Neuronal stem cell (in vitro differentiated cells): Measurements from ENCODE around the gene ARFGAP1.

Experiments
- DNase-seq: peaks from one replicate; pipeline ENCODE4 v3.0.0-alpha.2; 2013; ENCODE audit warnings: low spot score
- H2AFZ ChIP-seq: one replicate; pipeline ENCODE4 v1.6.1; 2013; ENCODE audit warnings: mild to moderate bottlenecking, low read length, inconsistent platforms
- H2AK5ac ChIP-seq: 2 replicates; pipeline ENCODE4 v1.6.1; 2013; ENCODE audit warnings: low read depth, mild to moderate bottlenecking, inconsistent platforms, low read length, moderate library complexity, mixed read lengths
- H2BK120ac ChIP-seq: 2 replicates; pipeline ENCODE4 v1.6.1; 2013; ENCODE audit warnings: low read depth, mild to moderate bottlenecking, inconsistent platforms, low read length, moderate library complexity, mixed read lengths
- H2BK12ac ChIP-seq: one replicate; pipeline ENCODE4 v1.6.1; 2013; ENCODE audit warnings: low read length, inconsistent platforms
- H2BK15ac ChIP-seq: 2 replicates; pipeline ENCODE4 v1.6.1; 2013; ENCODE audit warnings: mild to moderate bottlenecking, low read length, inconsistent platforms, mixed read lengths
- H2BK5ac ChIP-seq: one replicate; pipeline ENCODE4 v1.6.1; 2013; ENCODE audit warnings: inconsistent platforms, mild to moderate bottlenecking, low read length, moderate library complexity
- H3K14ac ChIP-seq: one replicate; pipeline ENCODE4 v1.6.1; 2013; ENCODE audit warnings: low read length, inconsistent platforms
- H3K18ac ChIP-seq: 2 replicates; pipeline ENCODE4 v1.6.1; 2013; ENCODE audit warnings: low read length, inconsistent platforms
- H3K23ac ChIP-seq: 2 replicates; pipeline ENCODE4 v1.6.1; 2013; ENCODE audit warnings: low read depth, mild to moderate bottlenecking, mixed read lengths, low read length, inconsistent platforms; ENCODE audit not compliant: poor library complexity
- H3K27ac ChIP-seq: replicated peaks from 3 replicates; pipeline ENCODE4 v1.5.1; 2013; ENCODE audit warnings: low read length, inconsistent platforms
- H3K27me3 ChIP-seq, 3 experiments: 2 replicates each; pipeline ENCODE4 v1.6.1; 2013; ENCODE audit warnings: low read length in 3 of 3, mild to moderate bottlenecking in 2 of 3, inconsistent platforms in 1 of 3, low read depth in 1 of 3, mixed read lengths in 1 of 3, moderate library complexity in 1 of 3; ENCODE audit not compliant: control insufficient read depth in 3 of 3, insufficient read depth in 3 of 3
- H3K36me3 ChIP-seq, 2 donors: replicated peaks in 1 of 2; 2 replicates each; pipeline ENCODE4 v1.6.1; 2013; ENCODE audit warnings: low read length in 2 of 2; ENCODE audit not compliant: control insufficient read depth in 2 of 2, insufficient read depth in 2 of 2
- H3K4ac ChIP-seq: 2 replicates; pipeline ENCODE4 v1.6.1; 2013; ENCODE audit warnings: inconsistent platforms, mild to moderate bottlenecking, low read length, moderate library complexity
- H3K4me1 ChIP-seq, 2 donors: 1 replicate in 1 of 2; 2 replicates in 1 of 2; pipeline ENCODE4 v1.6.1; 2013; ENCODE audit warnings: low read length in 2 of 2, low read depth in 1 of 2; ENCODE audit not compliant: control insufficient read depth in 2 of 2, insufficient read depth in 1 of 2
- H3K4me2 ChIP-seq: one replicate; pipeline ENCODE4 v1.6.1; 2013; ENCODE audit warnings: mild to moderate bottlenecking, low read length, inconsistent platforms; ENCODE audit not compliant: insufficient read depth, poor library complexity, severe bottlenecking
- H3K4me3 ChIP-seq, 2 donors: 2 replicates each; pipeline ENCODE4 v1.5.1; 2013; ENCODE audit warnings: low read length in 2 of 2, mild to moderate bottlenecking in 2 of 2, inconsistent platforms in 1 of 2, moderate library complexity in 1 of 2
- H3K79me1 ChIP-seq: one replicate; pipeline ENCODE4 v1.6.1; 2013; ENCODE audit warnings: low read depth, mild to moderate bottlenecking, inconsistent platforms, low read length, moderate library complexity
- H3K9ac ChIP-seq: one replicate; pipeline ENCODE4 v1.6.1; 2013; ENCODE audit warnings: mild to moderate bottlenecking, low read depth, low read length, inconsistent platforms; ENCODE audit not compliant: poor library complexity
- H3K9me3 ChIP-seq, 2 donors: replicated peaks in 1 of 2; 2 replicates each; pipeline versions ENCODE3 to v1.6.1; 2013; ENCODE audit warnings: low read length in 2 of 2, mild to moderate bottlenecking in 2 of 2, inconsistent platforms in 1 of 2, low read depth in 1 of 2, mixed read lengths in 1 of 2, moderate library complexity in 1 of 2; ENCODE audit not compliant: control insufficient read depth in 2 of 2, insufficient read depth in 1 of 2
- H4K8ac ChIP-seq: one replicate; pipeline ENCODE4 v1.6.1; 2013; ENCODE audit warnings: low read depth, mild to moderate bottlenecking, inconsistent platforms, low read length, moderate library complexity
- H4K91ac ChIP-seq: one replicate; pipeline ENCODE4 v1.6.1; 2013; ENCODE audit warnings: low read length, low read depth, mild to moderate bottlenecking, inconsistent platforms; ENCODE audit not compliant: poor library complexity
- WGBS, 2 donors: extraction: QIAGEN DNeasy Blood & Tissue Kit; methylation state at CpG; one replicate each; pipeline ENCODE4 v1.1.7; 2013; ENCODE audit warnings: missing lambda C conversion rate in 2 of 2, mixed read lengths in 1 of 2; ENCODE audit not compliant: insufficient read length in 2 of 2, insufficient replicate concordance in 1 of 2; ENCODE audit errors: extremely low coverage in 2 of 2; 5-methylcytosine and 5-hydroxymethylcytosine counted together

The ARFGAP1 gene

GRCh38 chr20:63276956-63277355 is 4.3 kb downstream of the ARFGAP1 start:
- Histone ChIP-seq H3K27ac (no peak overlapping the region), H3K79me1 (peaks cover 28% of the 10 kb centered on the region), H2BK120ac (no peak overlapping the region), H3K4me2 (no peak overlapping the region), H3K27me3 (no peaks in the 10 kb centered on the region), H3K9me3 (no peaks in the 10 kb centered on the region), H3K4me1 (peaks cover 4 to 11% of the 10 kb centered on the region in 2 donors), H2AFZ (no peak overlapping the region), H3K9ac (no peak overlapping the region), H4K8ac (no peak overlapping the region), H2BK5ac (peak overlapping the region; percentile 39), H3K14ac (no peak overlapping the region), H3K36me3 (peaks cover 36 to 63% of the 10 kb centered on the region in 2 donors), H2AK5ac (no peak overlapping the region), H3K4ac (no peak overlapping the region), H4K91ac (no peak overlapping the region), H3K23ac (no peak overlapping the region), H3K18ac (no peak overlapping the region), H3K4me3 (no peak overlapping the region), H2BK12ac (no peak overlapping the region), H2BK15ac (no peak overlapping the region)
- no CpG with 5 or more reads among the region's 20 CpGs for WGBS, 2 donors
- no peak for DNase-seq

GRCh38 chr20:63277466-63278272 is 5.1 kb downstream of the ARFGAP1 start:
- DNase-seq, result no peak
- H3K9ac ChIP-seq, result no peak overlapping the region
- H3K18ac ChIP-seq, result no peak overlapping the region
- no peak overlapping the region for H3K14ac ChIP-seq
- H2AK5ac ChIP-seq, result no peak overlapping the region
- H3K36me3 ChIP-seq, result peaks cover 38 to 71% of the 10 kb centered on the region in 2 donors
- H2BK12ac ChIP-seq, result no peak overlapping the region
- H3K4ac ChIP-seq, result no peak overlapping the region
- no peak overlapping the region for H3K27ac ChIP-seq
- H3K23ac ChIP-seq, result no peak overlapping the region
- no peak overlapping the region for H2BK15ac ChIP-seq
- peak overlapping the region; percentile 39 for H2BK5ac ChIP-seq
- no peak overlapping the region for H3K4me3 ChIP-seq
- no peak overlapping the region for H2AFZ ChIP-seq
- no peak overlapping the region for H4K91ac ChIP-seq
- H3K27me3 ChIP-seq, result no peaks in the 10 kb centered on the region
- H3K4me1 ChIP-seq, result peaks cover 4 to 10% of the 10 kb centered on the region in 2 donors
- H3K79me1 ChIP-seq, result peaks cover 28% of the 10 kb centered on the region
- no CpG with 5 or more reads among the region's 30 CpGs for WGBS, 2 donors
- no peak overlapping the region for H4K8ac ChIP-seq
- H3K9me3 ChIP-seq, result no peaks in the 10 kb centered on the region
- H3K4me2 ChIP-seq, result no peak overlapping the region
- no peak overlapping the region for H2BK120ac ChIP-seq

- Histone ChIP-seq H3K4me3 (peak overlapping the region in 1 of 2 donors; percentile 40), H2BK5ac (no peak overlapping the region), H3K18ac (no peak overlapping the region), H3K9ac (no peak overlapping the region), H2AK5ac (no peak overlapping the region), H2BK120ac (no peak overlapping the region), H3K4me2 (no peak overlapping the region), H2BK15ac (no peak overlapping the region), H3K27me3 (no peaks in the 10 kb centered on the region), H4K91ac (no peak overlapping the region), H3K23ac (no peak overlapping the region), H3K79me1 (peaks cover 26% of the 10 kb centered on the region), H2BK12ac (no peak overlapping the region), H3K36me3 (peaks cover 47 to 80% of the 10 kb centered on the region in 2 donors), H2AFZ (no peak overlapping the region), H3K27ac (no peak overlapping the region), H4K8ac (no peak overlapping the region), H3K4me1 (peaks cover 2 to 5% of the 10 kb centered on the region in 2 donors), H3K14ac (no peak overlapping the region), H3K9me3 (no peaks in the 10 kb centered on the region), H3K4ac (no peak overlapping the region)
- no CpG with 5 or more reads among the region's 17 CpGs for WGBS, 2 donors
- no peak for DNase-seq
Observed at GRCh38 chr20:63278661-63279060, 6.0 kb downstream of the ARFGAP1 start.

GRCh38 chr20:63279931-63280330 is 7.3 kb downstream of the ARFGAP1 start:
- H3K27me3 ChIP-seq, result no peaks in the 10 kb centered on the region
- no peak overlapping the region for H4K91ac ChIP-seq
- H2BK15ac ChIP-seq, result no peak overlapping the region
- H3K4ac ChIP-seq, result no peak overlapping the region
- no peak overlapping the region for H3K4me3 ChIP-seq
- H4K8ac ChIP-seq, result no peak overlapping the region
- H2BK120ac ChIP-seq, result no peak overlapping the region
- no peak overlapping the region for H2AK5ac ChIP-seq
- no peak overlapping the region for H3K18ac ChIP-seq
- H3K9me3 ChIP-seq, result no peaks in the 10 kb centered on the region
- no peak overlapping the region for H3K27ac ChIP-seq
- peaks cover 53 to 92% of the 10 kb centered on the region in 2 donors for H3K36me3 ChIP-seq
- no peak overlapping the region for H3K9ac ChIP-seq
- no peak overlapping the region for H2BK12ac ChIP-seq
- no CpG with 5 or more reads among the region's 15 CpGs for WGBS, 2 donors
- no peak overlapping the region for H3K23ac ChIP-seq
- no peak overlapping the region for H3K4me2 ChIP-seq
- no peak for DNase-seq
- peaks cover 19% of the 10 kb centered on the region for H3K79me1 ChIP-seq
- H2AFZ ChIP-seq, result no peak overlapping the region
- H3K14ac ChIP-seq, result no peak overlapping the region
- H2BK5ac ChIP-seq, result no peak overlapping the region
- no peaks in the 10 kb centered on the region for H3K4me1 ChIP-seq
